KMS-11 (cell line): Measurements from ENCODE around the gene FOXL1.

ENCODE experiments used
- H2AFZ ChIP-seq: fragments of 200-600 bp; sonication (generic); 2 replicates; pipeline ENCODE4 v1.6.1; 2016; ENCODE audit warnings: antibody characterized with exemption, mixed run types, low read depth
- H3K27ac ChIP-seq: fragments of 200-600 bp; sonication (generic); 2 replicates; pipeline ENCODE4 v1.6.1; 2016; ENCODE audit warnings: mild to moderate bottlenecking, mixed run types
- H3K27me3 ChIP-seq: fragments of 200-600 bp; sonication (generic); 2 replicates; pipeline ENCODE4 v1.6.1; 2017; ENCODE audit warnings: mild to moderate bottlenecking, low read depth, mixed run types, moderate library complexity; ENCODE audit not compliant: insufficient read depth
- H3K36me3 ChIP-seq: fragments of 200-600 bp; sonication (generic); 2 replicates; pipeline ENCODE4 v1.6.1; 2017; ENCODE audit warnings: mild to moderate bottlenecking, mixed run types; ENCODE audit not compliant: insufficient read depth
- H3K4me1 ChIP-seq: fragments of 200-600 bp; sonication (generic); 2 replicates; pipeline ENCODE4 v1.6.1; 2016; ENCODE audit warnings: mild to moderate bottlenecking, low read depth, mixed run types; ENCODE audit not compliant: poor library complexity, severe bottlenecking
- H3K4me2 ChIP-seq: fragments of 200-600 bp; sonication (generic); 2 replicates; pipeline ENCODE4 v1.7.0; 2016; ENCODE audit warnings: mild to moderate bottlenecking, mixed run types
- H3K4me3 ChIP-seq: fragments of 200-600 bp; sonication (generic); IDR thresholded peaks from 2 replicates; pipeline ENCODE4 v1.6.1; 2017; ENCODE audit warnings: low read depth, low read length, mixed read lengths; ENCODE audit not compliant: insufficient read depth
- H3K79me2 ChIP-seq: fragments of 200-600 bp; sonication (generic); 2 replicates; pipeline ENCODE4 v1.6.1; 2016; ENCODE audit warnings: low read depth, mixed run types; ENCODE audit not compliant: insufficient read depth
- H3K9ac ChIP-seq: fragments of 200-600 bp; sonication (generic); 2 replicates; pipeline ENCODE4 v1.6.1; 2016; ENCODE audit warnings: mild to moderate bottlenecking, mixed run types
- H4K20me1 ChIP-seq: fragments of 200-600 bp; sonication (generic); 2 replicates; pipeline ENCODE4 v1.6.1; 2016; ENCODE audit warnings: mild to moderate bottlenecking, mixed run types; ENCODE audit not compliant: insufficient read depth
- TF ChIP-seq, protein P1 (sequence below): fragments of 200-600 bp; sonication (generic); conservative IDR thresholded peaks from 2 replicates; pipeline ENCODE4 v1.6.1; 2017; ENCODE audit warnings: low read depth, mild to moderate bottlenecking, antibody characterized with exemption, low read length, moderate library complexity, mixed read lengths

The FOXL1 gene

DNA sequence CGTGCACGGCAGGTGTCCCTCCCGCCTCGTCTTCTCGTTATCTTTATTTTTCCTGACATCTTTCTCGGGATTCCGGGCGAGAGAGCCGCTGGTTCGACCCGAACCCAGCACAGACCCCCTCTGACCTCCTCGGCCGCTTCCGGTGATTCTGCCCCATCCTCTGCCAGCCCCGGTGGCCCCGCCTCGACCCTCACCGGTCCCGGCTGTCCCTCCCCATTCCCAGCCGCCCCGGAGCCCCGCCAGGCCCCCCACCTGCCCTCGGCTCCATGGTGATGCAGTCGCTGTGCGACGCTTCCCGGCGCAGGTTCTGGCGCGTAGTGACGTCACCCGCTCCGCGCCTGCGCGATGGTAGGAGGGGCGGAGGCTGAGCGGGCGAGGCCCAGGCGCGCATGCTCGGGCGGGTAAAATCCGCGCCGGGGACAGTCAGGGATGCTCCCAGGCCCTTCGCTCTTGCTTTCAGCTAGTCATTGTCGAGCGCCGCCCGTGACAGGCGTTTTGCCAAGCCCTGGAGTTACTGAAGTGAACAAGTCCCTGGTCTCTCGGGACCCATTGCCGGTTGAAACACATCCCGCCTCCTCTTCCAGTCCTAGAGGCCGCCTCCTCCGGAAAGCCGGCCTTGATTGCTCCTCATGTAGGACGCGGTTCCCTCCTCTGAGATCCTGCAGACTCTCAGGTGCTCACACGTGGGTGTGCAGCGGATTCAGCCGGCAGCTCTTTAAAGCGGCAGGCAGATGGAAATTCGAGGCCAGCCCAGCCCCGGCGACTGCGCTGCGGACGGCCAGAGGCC lies 23.2 kb upstream of the FOXL1 start, which contains the start of gene MTHFSD:
Gene MTHFSD, minus strand, starts transcription at position 319 of the 787 bp plus-strand sequence. Its CDS starts 51 bp downstream, at position 268.
- Histone ChIP-seq H3K27ac (peak within 1 kb of the TSS; percentile 66), H3K4me2 (peak within 1 kb of the TSS; percentile 88), H2AFZ (peak within 1 kb of the TSS; percentile 88), H3K79me2 (peaks cover 9% of the 10 kb centered on the region; the same call in 1 of the 2 replicates), H3K36me3 (no peaks in the 10 kb centered on the region), H3K4me3 (peak within 1 kb of the TSS; percentile 42), H3K9ac (peak within 1 kb of the TSS; percentile 93), H3K27me3 (peaks cover 10% of the 10 kb centered on the region; the same call in 1 of the 2 replicates), H4K20me1 (no peaks in the 10 kb centered on the region), H3K4me1 (peaks cover 10% of the 10 kb centered on the region)
- TF ChIP-seq, protein P1, sequence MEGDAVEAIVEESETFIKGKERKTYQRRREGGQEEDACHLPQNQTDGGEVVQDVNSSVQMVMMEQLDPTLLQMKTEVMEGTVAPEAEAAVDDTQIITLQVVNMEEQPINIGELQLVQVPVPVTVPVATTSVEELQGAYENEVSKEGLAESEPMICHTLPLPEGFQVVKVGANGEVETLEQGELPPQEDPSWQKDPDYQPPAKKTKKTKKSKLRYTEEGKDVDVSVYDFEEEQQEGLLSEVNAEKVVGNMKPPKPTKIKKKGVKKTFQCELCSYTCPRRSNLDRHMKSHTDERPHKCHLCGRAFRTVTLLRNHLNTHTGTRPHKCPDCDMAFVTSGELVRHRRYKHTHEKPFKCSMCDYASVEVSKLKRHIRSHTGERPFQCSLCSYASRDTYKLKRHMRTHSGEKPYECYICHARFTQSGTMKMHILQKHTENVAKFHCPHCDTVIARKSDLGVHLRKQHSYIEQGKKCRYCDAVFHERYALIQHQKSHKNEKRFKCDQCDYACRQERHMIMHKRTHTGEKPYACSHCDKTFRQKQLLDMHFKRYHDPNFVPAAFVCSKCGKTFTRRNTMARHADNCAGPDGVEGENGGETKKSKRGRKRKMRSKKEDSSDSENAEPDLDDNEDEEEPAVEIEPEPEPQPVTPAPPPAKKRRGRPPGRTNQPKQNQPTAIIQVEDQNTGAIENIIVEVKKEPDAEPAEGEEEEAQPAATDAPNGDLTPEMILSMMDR: no peak

DNA sequence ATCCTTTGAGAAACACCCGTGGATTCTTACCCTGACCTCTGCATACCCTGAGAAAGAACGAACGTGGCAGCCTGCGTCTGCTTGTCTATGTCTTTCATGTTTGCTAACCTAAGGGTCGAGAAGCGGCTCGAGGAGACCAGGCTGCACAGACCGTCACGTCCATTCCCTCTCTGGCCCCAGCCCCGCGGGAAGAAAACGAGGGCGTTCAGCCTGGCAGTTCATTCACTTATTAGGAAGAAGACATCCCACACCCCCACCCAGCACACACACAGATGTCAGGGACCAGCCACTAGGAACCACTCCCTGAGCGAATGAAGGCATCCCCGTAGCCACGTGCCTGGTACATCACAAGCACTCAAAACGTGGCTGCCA lies 22.7 kb upstream of the FOXL1 start:
- Histone ChIP-seq H3K4me3 (no peak overlapping the region), H3K27ac (no peak overlapping the region), H3K27me3 (peaks cover 10% of the 10 kb centered on the region; the same call in 1 of the 2 replicates), H3K9ac (peak overlapping the region; percentile 93), H2AFZ (peak overlapping the region; percentile 88), H3K79me2 (peaks cover 9% of the 10 kb centered on the region; the same call in 1 of the 2 replicates), H4K20me1 (no peaks in the 10 kb centered on the region), H3K4me2 (peak overlapping the region; percentile 88), H3K4me1 (peaks cover 10% of the 10 kb centered on the region), H3K36me3 (no peaks in the 10 kb centered on the region)
- TF ChIP-seq, protein P1: no peak

DNA sequence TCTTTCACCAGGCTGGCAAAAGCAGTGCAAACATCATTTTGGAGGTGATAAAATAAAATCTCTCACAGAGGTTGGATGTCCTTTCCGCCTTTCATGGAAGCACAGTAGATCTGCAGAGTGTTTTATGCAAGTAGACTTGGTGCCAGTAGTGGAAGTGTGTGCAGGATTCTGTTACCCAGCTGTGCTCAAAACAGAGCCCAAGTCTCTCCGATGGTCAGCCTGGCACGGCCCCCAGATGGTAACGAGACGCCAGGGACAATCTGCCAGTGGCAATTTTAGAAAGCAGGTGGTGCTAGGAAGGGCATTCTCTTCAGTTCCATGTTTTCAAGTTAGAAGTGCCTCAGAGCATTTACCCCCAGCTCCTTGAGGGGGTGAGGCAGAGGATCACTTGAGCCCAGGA lies 21.8 kb upstream of the FOXL1 start:
- no peak overlapping the region for H3K4me3 ChIP-seq
- peaks cover 14% of the 10 kb centered on the region; the same call in 1 of the 2 replicates for H3K27me3 ChIP-seq
- H3K36me3 ChIP-seq: no peaks in the 10 kb centered on the region
- H4K20me1 ChIP-seq: no peaks in the 10 kb centered on the region
- no peak overlapping the region for H2AFZ ChIP-seq
- H3K4me1 ChIP-seq: peaks cover 10% of the 10 kb centered on the region
- H3K9ac ChIP-seq: no peak overlapping the region
- H3K27ac ChIP-seq: no peak overlapping the region
- TF ChIP-seq, protein P1: no peak
- no peak overlapping the region for H3K4me2 ChIP-seq
- H3K79me2 ChIP-seq: peaks cover 9% of the 10 kb centered on the region; the same call in 1 of the 2 replicates

DNA sequence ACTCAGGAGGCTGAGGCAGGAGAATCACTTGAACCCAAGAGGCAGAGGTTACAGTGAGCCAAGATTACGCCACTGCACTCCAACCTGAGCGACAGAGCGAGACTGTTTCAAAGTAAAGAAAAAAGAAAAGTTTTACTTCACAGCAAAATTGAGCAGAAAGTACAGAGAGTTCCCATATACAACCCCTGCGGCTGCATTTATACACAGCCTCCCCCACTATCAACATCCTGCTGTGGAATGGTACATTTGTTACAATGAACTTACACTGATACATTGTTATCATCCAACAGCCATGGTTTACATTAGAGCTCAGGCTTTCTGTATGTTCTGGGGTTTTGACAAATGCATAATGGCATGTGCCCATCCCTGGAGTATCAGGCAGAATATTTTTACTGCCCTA lies 20.8 kb upstream of the FOXL1 start:
- Histone ChIP-seq H3K27ac (no peak overlapping the region), H3K36me3 (no peaks in the 10 kb centered on the region), H3K9ac (no peak overlapping the region), H3K4me1 (peaks cover 10% of the 10 kb centered on the region), H3K79me2 (peaks cover 9% of the 10 kb centered on the region; the same call in 1 of the 2 replicates), H2AFZ (no peak overlapping the region), H3K4me3 (no peak overlapping the region), H3K27me3 (peaks cover 15% of the 10 kb centered on the region; the same call in 1 of the 2 replicates), H4K20me1 (no peaks in the 10 kb centered on the region), H3K4me2 (no peak overlapping the region)
- TF ChIP-seq, protein P1: no peak
